Stimulated activated CD4-positive, alpha-beta T cell treated with anti-CD3 and anti-CD28 coated beads, Interleukin-4, amount 100 ng/mL, for 1 hour (primary cell): ENCODE measurements around the gene CCL4L2.
"Not testable (repeated sequence)": the region's sequence is repeated elsewhere in the genome, so short reads cannot be mapped to it uniquely, and the experiment has no call there.

ENCODE experiments used
- DNase-seq: peaks from one replicate; pipeline ENCODE4 v3.0.0-alpha.2; 2020

Gene CCL4L2

GRCh38 chr17:36221581-36222100 lies 10.8 kb downstream of the CCL4L2 start:
- not testable (repeated sequence) for DNase-seq

- not testable (repeated sequence) for DNase-seq
These were observed 12.1 kb downstream of the CCL4L2 start for GRCh38 chr17:36222967-36223366.

GRCh38 chr17:36229644-36230043 lies 18.8 kb downstream of the CCL4L2 start:
- DNase-seq = not testable (repeated sequence)

GRCh38 chr17:36242046-36242445 lies 31.2 kb downstream of the CCL4L2 start:
- not testable (repeated sequence) for DNase-seq
